LHCN-M2 (cell line): ENCODE results near the gene POFUT2. TPM values are rescaled to one million over a fixed set of nuclear protein-coding genes. Genes with fewer than 3 reads are reported as not detected.
A peak's percentile ranks its signal among the peaks of the same experiment; 100 is the strongest.

Experiments
- DNase-seq: peaks from one replicate; pipeline ENCODE4 v3.0.0-alpha.2; 2012; ENCODE audit warnings: low read depth
- total RNA-seq: library from RNA; depleted of rRNA; stranded (reverse); fragments of >200 nt; gene quantifications from 2 replicates; pipeline ENCODE4 v1.2.3, GENCODE V29; 2014

Gene POFUT2
- total RNA-seq, 1 experiment from 2014 or later: 31.3 TPM

GRCh38 chr21:45264146-45264911 is 23.4 kb downstream of the POFUT2 start:
- DNase-seq: no peak

DNA sequence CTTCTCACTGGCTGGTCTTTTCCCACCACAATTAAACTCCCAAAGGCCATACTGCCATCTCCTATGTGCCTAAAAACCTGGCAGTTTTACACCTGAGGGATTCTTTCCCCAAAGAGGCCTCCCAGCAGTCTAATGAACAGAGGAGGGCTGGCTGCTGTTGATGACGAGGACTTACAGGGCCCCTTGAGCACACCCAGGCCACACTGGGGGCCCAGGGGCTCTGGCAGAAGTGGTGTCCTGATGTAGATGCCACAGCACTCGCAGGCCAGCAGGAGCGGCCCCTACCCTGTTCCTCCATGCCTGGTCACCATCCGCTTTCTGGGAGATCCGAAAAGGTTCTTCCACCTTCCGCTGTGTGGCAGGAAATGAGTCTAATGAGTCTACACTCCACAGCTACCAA is 24.2 kb downstream of the POFUT2 start:
- no peak for DNase-seq

DNA sequence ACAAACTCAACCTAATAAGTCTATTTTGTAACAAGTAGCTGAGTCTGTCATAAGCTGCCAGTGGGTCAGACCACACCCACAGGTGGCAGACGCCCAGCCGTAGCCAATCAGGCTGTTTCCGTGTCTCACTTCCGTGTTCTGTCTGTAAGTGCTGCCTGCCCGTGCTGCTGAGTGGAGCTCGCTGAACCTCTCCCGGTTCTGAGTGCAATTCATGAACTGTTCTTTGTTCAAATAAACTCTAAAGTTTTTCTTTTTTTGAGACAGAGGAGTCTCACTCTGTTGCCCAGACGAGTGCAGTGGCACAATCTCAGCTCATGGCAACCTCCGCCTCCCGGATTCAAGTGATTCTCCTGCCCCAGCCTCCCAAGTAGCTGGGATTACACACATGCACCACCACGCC is 25.1 kb downstream of the POFUT2 start:
- no peak for DNase-seq

GRCh38 chr21:45262041-45262581 is 25.6 kb downstream of the POFUT2 start:
- no peak for DNase-seq

DNA sequence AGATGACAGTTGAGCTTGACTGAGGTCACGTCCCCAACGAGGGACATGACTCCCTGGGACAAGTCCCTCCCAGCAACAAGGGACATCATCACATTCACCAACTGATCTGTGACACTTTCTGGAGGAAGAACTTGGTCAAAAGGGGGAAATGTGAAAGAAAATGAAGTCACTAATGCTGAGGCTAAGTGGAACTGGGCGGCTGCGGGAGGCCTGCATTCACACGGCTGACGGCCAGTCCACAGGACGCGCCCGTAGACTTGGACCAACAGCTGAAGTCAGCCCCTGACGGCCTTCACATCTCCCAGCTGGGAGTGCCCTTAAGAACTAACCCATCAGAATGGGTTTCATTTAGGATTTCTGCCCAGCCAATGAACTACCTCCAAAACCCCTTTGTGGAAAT is 26.6 kb downstream of the POFUT2 start:
- DNase-seq: no peak

GRCh38 chr21:45260191-45260825 is 27.4 kb downstream of the POFUT2 start:
- DNase-seq: no peak

- no peak for DNase-seq
Observed at GRCh38 chr21:45259206-45259840, 28.4 kb downstream of the POFUT2 start.

DNA sequence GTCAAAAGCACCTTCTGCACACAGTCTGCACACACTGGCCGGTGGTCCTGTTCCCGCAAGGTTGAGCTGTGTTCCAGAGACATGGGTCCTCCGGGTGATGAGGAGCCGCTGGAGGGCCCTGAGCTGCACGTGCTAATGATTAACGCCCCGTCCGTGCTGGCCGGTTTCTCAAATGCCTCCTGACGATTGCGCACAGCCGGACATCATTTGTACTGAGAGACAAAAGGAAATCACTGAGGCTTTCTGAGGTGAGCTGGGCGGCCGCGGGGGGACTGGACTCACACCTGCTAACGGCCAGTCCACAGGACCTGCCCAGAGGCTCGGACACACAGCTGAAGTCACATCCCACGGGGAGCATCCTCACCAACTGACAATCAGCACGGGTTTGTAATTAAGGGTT is 29.2 kb downstream of the POFUT2 start:
- no peak for DNase-seq

DNA sequence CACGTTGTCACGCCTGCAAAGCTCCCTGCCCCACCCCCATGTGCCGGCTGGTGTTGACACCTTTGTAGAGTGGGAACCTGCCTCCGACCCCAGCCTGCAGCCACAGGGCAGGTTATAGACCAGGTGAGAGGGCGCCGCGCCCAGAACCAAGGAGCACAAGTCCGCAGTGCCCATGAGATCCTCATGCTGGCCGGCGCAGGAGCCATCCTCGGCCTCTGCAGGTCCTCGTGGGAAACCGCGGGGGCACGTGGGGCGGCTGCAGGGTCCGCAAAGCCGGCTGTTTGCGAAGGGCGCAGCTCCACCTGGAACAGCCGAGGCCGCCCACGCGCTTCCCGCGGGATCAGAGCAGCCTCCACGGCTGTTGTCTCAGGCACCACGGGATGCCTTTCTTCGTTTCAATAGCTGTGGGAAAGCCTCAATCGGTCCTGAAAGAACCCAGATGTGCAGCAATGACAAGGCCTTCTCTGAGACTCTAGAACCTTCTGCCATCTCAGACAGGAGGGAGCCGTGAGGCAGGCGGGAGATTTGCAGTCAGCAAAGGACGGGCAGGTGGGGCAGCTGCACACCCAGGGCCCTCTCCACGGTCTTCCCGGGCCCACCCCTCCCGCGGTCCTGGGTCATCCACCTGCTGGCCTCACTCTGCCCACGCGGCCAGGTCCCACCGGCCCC is 29.9 kb downstream of the POFUT2 start:
- DNase-seq: no peak

DNA sequence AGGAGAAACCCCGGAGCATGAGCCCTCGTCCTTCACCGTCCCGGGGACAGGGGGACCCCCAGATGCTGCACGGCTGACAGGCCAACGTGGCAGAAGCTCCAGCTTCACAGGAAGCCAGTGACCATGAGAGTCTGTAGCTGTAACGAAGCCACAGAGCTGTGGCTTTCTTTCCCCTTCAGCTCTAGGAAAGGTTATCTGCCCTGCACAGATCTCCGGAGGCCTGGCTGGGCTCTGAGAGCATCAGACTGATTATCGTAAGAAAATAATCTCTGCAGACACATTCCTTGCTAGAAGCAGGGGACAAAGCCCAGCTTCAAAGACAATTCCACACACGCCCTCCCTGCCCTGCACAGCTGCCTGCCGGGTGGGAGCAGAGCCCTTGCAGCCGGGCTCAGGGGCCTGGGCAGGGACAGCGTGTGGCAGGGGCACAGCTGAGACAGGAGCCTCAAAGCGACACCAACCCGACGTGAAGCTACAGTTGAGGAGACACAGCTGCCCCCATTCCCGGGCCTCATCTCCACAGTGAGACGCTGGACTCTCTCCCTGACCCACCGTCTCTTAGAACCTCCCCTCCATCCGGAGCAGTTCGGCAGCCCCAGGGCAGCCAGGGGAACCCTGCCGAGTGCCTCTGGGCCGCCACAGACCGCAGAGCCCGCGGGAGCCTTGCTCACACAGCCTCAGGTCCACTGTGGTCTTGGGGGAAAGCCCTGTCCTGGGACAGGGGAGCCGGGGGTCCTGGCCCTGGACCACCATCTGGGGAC is 30.6 kb downstream of the POFUT2 start:
- no peak for DNase-seq

DNA sequence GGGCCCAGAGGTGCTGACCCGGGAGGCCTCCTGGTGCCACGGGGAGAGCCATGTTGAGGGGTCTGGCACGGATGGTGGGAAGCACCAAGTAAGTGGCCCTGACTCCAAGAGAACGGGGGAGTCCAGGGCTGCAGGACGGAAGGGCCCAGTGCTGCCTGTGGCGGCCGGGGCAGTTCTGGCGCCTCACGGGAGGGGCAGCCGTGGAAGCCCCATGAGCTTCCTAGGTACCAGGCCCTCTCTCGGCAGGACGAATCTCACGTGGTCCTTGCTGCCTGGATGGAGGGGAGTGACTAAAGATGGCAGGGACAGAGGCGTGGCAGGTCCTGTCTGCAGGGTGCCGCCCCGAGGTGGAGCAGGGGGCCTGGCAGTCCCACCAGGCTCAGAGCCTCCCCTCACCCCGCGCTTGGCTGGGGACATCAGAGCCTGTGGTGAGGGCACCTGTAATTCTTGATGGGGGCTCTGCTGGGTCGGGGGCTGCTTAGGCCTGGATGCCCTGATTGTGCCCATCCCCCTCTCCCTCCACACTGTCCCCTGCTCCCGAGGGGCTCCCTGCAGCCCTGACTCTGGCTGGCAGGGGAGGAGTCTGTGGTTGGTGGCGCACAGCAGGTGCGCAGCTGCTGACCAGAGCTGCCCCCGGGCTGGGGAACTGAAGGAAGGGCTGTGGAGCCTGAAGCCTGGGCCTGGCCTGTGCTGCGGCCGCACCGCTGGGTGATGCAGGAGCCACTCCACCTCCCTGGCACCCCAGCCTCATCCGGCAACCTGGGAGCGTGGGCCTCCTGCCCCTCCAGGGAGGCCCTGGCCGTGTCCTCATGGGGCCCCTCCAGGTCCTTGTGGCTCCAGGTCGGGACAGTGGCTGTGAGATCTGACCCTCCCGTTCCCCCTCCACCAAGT is 31.4 kb downstream of the POFUT2 start:
- no peak for DNase-seq

GRCh38 chr21:45255381-45256020 is 32.2 kb downstream of the POFUT2 start:
- DNase-seq: no peak

- no peak for DNase-seq
Observed at GRCh38 chr21:45254460-45254930, 33.2 kb downstream of the POFUT2 start.

DNA sequence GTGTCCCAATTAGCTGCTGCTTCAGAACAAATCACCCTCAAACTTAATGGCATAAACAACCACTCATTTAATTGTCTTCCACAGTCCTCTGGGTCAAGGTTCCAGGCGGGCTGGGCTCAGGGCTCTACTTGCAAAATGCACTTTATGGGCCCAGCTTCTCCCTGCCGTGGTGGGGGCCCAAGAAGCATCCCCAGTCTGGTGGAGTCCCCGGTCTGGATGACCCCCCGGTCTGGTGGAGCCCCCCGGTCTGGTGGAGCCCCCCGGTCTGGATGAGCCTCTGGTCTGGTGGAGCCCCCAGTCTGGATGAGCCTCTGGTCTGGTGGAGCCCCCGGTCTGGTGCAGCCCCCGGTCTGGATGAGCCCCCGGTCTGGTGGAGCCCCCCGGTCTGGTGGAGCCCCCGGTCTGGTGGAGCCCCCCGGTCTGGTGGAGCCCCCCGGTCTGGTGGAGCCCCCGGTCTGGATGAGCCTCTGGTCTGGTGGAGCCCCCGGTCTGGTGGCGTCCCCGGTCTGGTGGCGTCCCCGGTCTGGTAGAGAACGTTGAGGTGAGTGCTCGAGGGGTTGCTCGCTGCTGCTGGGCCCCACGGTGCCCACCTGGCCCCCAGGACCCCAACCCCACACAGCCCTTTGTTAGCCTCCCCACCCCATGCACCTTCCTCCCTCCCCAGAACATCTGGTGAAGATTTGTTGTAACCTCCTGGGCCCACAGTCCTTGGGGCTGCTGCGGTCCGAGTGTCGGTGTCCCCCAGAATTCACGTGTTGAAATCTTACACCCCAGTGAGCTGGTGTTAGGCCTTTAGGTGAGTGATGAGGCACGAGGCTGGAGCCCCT is 33.8 kb downstream of the POFUT2 start:
- no peak for DNase-seq

DNA sequence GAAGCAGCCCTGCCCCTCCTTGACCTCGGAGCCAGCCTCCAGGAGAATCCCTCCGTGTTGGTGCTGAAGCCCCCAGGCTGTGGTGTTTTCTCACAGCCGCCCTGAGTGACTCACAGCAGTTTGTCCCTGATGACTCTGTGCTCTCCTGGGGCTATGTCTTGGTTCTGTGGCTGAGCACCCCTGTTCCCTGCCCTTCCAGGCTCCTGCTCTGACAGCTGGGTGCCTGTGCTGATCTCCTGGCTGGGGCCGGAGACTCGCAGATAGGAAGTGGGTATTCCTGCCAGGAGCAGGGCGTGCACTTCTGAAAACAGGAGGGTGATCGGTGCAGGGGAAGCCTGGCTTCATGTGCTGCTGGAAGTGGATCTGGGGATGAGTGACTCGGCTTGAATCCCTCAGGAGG is 34.5 kb downstream of the POFUT2 start:
- peak; percentile 62 for DNase-seq

DNA sequence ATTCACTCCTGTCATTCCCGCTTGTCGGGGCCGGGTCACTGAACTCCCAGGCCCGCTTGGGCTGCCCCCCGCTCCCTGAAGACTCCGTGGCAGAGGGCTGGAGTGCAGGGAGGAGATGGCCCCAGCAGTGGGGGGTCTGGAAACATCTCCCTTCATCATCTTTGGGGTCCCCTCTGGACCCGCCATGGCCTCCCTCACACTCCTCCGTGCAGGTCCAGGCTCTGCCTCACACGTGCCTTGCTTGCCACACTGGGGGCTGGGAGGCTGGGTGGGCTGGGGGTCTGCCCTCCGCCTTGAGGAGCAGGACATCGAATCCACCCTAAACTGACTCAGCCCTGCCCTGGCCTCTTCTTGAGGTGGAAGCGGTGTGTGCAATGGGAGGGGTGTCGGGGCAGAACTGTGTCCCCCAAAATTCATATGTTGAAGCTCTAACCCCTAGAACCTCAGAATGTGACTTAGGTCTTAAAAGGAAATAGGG is 35.2 kb downstream of the POFUT2 start:
- no peak for DNase-seq

DNA sequence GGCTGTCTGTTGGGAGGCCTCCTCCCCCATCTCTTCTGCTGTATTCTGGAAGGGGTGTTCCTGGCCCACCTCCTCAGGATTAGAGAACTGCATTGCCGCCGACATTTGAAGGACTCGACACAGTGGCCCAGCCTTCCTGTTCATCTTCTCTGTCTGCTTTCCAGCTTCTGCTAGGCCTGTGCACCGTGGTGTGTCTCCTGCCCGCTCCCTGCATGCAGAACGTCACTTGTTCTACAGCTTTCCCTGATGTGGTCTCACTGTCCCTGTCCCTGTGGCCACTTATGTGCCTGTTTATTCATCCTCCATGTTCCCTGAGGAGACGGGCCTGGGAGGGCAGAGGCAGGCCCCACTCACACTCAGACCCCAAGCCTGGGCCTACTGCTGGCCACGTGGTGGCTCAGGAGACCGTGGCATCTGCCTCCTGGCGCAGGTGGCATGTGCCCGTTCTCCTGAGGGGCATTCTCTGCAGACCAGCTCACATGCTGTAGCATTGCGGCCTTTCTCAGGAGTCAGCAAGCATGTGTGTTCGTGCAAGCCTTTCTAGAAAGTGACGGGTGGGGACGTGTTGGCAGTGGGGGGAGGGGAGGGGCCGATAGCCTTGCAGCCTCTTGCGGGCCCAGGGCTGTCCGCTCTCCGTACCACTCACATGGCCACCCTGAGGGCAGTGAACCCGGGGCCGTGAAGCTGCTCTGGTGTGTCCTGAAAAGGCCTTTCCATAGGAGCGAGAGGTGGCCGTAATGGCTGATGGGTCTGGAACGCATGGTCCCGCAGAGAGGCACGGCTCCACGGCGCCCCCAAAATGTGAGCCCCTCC is 35.9 kb downstream of the POFUT2 start:
- no peak for DNase-seq
